HG03575 (cell line): ENCODE data around the gene TMEM138.

Experiments
- ATAC-seq: cut with Tn5 transposase; IDR thresholded peaks from one replicate; pipeline ENCODE4 v1.9.1; 2021; ENCODE audit not compliant: unreplicated experiment, insufficient number of reproducible peaks, low FRiP score; ENCODE audit errors: extremely low read depth

The TMEM138 gene

DNA sequence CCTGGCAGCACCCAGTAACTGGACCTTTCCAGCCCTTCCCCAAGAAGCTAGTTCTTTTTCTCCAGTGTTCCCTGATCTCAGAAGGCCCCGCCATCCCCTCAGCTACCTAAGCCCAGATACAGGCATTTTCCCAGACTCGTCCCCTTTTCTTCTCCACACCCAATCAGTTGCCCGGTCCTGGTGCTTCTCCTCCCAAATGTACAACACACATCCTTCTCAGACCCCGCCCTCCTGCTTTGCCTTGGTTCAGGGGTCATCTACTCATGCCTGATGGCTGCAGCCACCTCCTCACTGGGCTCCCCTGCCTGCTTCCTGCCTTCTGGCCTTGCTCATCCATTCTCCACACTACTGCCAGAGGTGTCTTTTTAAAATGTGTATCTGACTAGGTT, 22.7 kb upstream of the TMEM138 start:
- ATAC-seq, result no peak

DNA sequence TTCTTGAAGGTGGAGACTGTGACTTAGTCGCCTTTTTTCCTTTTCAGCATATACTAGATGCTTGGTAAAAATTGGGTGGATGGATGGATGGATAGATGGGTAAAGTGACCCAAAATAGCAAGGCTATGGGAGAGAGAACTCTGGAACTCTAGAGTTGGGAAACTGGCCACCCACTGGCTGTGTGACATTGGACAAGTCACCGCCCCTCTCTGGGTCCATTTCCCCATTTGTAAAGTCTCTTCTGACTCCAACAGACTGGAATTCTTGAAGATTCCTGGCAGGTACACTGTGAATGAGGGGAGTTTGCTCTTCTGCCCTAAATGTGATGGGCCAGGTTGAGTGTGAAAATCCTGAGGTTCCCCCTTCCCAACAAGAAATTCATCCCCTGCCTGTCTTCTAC, 21.2 kb upstream of the TMEM138 start:
- ATAC-seq, result no peak

DNA sequence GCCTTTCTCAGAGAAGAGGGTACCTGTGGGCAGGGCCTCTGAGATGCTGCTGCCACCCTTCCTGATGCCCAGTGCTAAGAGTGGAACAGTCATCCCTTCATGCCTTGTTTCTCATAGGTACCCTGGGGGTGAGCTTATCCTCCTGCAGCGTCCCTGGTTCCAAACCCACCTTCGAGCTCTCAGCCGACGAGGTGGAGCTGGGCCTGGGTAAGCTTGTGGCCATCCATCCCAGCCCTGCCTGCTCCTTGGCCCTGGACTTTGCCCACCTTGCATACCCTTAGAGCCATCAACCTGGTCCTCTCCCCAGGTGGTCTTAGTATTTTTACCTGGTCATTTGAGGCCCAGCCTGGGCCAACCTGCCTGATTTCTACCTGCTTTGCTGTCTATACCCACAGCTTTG, 20.5 kb upstream of the TMEM138 start:
- ATAC-seq, result no peak

DNA sequence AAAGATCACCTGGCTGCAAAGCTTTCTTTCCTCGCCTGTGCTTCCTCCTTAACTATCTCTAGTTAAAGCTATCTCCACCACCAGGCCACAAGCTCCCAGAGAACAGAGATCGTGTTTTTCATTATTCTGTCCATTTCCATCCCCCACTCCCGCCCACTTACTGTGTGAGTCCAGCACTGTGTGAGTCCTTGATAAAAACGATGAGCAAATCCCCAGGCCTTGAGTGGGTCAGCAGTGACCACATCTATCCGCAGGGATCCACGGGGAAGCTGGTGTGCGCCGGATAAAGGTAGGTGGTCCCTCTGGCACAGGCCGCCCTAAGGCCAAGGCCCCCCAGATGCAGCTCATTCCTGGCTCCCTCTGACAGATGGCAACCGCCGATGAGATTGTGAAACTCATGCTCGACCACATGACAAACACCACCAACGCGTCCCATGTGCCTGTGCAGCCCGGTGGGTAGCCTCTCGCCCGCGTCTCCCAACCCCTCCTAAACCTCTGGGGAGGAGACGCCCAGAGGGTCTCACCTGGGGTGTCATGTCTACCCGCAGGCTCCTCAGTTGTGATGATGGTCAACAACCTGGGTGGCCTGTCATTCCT, 19.9 kb upstream of the TMEM138 start:
- ATAC-seq, result no peak

DNA sequence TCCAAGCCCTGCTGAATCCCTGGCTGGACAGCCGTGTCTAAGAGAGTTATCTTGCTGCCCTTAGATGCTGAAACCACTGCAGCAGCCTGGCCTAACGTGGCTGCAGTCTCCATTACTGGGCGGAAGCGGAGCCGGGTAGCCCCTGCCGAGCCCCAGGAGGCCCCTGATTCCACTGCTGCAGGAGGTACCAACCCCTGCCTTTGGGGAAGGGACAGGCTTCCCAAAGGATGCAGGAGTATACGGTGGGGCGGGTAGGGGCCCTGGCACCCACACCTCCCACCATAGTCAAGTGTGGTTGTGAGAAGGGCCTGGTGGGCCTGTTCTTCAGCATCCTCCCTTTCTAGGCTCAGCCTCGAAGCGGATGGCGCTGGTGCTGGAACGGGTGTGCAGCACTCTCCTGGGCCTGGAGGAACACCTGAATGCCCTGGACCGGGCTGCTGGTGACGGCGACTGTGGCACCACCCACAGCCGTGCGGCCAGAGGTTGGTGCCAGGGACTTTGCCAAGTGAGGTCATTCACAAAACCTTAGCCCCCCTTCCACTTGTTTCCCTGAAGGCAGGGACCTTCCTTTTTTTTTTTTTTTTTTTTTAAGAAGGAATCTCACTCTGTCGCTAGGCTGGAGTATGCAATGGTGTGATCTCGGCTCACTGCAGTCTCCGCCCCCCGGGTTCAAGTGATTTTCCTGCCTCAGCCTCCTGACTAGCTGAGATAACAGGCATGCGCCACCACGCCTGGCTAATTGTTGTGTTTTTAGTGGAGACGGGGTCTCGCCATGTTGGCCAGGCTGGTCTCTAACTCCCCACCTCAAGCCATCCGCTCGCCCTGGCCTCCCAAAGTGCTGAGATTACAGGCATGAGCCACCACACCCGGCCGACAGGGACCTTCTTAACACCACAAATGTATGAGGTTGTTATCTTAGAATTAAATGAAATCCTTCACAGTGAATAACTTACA, 18.1 kb upstream of the TMEM138 start:
- ATAC-seq, result no peak

DNA sequence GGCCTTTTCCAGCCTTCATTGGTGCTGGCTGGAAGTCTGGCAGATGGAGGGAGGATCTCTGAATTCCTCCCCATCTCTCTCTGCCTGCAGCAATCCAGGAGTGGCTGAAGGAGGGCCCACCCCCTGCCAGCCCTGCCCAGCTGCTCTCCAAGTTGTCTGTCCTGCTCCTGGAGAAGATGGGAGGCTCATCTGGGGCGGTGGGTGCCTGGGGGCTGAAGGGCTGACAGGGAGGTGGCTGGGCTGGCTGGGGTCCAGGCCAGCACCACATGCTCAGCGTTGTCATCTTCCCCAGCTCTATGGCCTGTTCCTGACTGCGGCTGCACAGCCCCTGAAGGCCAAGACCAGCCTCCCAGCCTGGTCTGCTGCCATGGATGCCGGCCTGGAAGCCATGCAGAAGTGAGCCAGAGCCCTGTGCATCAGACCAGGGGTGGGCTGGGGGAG, 17.0 kb upstream of the TMEM138 start:
- no peak for ATAC-seq

DNA sequence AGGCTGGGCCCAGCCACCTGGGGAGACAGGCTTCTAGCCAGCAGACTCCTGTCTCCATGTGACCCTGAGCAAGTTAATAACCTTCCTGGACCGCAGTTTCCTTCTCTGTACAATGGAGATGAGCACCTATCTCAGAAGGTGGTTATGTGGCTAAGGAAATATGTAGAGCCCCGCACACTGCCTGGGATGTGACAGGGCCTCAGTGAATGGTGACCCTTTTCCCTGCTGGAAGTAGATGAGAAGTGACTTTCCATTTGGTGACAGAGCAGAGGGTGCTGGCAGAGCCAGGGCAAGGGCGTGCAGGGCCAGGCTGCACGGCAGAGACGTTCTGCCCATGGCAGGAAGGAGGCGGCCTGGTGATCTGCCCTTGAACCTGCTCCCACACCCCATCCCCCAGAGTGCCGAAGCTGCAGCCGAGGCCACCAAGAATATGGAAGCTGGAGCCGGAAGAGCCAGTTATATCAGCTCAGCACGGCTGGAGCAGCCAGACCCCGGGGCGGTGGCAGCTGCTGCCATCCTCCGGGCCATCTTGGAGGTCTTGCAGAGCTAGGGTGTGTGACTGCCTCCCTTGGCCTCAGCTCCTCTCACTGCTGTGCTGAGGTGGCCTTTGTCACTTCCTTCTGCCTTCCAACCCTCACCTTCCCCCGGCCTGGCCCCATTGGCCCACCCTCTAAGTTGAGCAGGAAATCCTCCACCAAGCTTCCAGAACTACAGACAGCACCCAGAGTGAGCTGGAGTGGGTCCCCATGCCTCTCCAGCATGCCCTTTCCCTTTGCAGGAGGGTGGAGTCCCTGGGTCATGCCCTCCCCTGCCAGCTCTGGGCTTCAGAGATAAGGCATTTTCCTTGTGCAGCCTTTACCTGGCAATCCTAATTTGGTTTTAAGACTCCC, 16.0 kb upstream of the TMEM138 start:
- no peak for ATAC-seq

DNA sequence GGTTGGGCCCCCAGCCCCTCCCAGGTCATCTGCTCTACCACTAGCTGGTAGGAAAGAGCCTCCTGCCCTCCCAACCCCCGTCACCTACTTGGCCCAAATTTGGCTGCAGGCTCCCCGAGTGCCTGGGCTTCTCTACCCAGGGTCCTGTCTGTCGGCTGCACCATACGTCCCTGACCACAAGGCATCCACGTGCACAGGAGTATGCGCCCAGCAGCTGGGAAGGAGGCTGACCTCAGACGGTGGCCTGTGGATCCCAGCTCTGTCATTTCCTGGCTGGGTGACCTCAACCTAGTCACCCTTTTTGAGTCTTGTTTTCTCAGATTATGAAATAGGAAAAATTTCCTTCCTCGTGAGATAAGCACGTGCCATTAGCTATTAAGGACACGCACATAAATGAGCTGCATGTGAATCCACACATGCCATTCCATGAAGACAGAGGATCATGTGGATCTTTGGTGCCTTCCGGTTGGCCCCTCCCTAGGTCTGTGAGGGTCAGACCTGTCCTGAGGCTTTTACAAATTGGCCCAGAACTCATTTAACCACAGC, 14.2 kb upstream of the TMEM138 start:
- ATAC-seq, result no peak

DNA sequence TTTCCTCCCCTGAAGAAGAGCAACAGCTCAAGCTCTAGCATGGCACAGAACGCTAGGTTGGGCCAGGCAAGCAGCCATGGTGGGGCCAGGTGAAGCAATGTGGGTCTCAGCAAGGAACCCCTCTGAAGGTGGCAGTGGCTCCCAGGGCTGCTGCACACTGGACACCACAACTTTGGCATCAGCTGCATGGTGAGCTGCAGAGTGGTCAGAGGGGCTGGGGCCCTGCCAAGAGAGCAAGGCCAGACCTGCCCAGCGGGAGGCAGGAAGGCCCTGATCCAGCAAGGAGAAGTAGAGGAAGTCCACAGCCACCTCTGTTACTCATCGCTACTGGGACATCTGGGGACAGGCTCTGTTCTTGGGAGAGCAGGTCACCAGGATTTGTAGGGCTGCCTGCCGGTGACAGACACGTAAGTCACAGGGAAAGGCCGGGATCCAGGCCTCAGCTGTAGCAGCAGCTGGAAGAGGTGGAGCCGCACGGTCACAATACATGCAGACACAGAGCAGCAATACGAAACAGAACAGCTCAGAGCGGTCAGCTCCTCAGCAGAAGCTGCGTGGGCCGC, 12.9 kb upstream of the TMEM138 start:
- no peak for ATAC-seq

DNA sequence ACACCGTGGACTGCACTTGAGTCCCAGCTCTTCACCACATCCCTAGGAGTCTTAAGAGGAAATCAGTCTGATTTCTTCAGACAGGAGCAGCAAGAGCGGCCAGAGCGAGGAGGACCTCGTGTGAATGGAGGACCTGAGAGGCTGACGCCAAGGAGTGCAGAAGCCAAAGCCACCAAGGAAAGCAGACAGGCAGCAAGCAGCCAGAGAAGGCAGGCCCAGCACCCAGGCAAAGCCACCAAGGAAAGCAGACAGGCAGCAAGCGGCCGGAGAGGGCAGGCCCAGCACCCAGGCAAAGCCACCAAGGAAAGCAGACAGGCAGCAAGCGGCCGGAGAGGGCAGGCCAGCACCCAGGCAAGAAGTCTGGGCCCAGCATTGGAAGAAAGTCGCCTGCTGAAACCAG, 12.3 kb upstream of the TMEM138 start:
- ATAC-seq, result no peak

DNA sequence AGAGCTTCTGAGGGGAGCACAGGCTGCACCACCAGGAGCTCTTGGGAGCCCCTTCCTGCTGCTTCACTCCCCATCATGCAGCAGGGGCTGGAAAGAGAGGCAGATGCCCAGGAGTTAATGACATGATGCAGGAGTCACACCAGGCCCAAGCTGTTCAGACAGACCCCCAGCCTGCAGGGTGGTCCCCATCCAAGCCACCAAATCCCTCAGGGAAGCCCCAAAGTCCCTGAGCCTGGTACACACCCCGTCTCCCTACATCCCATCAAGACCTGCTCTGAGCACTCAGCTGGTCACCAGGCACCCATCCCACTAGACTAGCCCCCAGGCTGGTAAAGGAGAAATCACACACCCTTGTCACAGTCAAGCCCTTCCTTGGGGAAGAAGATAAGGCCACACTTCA, 11.8 kb upstream of the TMEM138 start:
- ATAC-seq, result no peak

DNA sequence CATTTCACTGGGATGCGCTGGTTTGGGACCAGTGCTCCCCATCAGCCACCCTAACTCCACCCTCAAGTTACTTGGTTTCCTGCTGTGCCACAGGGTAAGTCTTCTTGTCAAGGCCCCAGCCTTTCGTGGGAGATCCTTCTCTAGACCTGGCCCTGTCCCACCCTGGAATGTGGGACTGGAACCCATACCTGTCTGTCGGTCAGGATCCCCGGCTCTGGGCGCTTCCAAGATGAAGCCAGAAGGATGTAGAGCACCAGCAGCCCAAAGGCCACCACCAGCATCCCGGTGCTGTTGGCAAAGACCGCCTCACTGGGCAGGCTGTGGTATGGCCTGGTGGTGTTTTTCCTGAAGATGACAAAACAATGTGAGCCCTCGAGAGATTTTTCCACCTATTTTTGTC, 11.4 kb upstream of the TMEM138 start:
- ATAC-seq, result no peak

DNA sequence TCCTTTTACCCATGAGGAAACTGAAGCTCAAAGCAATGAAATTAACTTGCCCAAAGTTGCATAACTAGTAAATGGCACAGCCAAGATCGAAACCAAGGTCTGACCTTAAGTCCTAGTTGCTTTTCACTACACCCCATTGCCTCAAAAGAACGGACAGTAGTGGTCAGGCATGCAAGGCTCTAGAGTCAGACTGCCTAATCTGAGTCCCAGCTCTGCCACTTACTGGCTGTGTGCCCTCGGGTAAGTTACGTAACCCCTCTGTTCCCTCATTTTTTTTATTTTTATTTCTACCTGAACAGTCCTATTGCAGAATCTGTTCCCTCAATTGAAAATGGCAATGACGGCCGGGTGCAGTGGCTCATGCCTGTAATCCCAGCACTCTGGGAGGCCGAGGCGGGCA, 10.1 kb upstream of the TMEM138 start:
- no peak for ATAC-seq

DNA sequence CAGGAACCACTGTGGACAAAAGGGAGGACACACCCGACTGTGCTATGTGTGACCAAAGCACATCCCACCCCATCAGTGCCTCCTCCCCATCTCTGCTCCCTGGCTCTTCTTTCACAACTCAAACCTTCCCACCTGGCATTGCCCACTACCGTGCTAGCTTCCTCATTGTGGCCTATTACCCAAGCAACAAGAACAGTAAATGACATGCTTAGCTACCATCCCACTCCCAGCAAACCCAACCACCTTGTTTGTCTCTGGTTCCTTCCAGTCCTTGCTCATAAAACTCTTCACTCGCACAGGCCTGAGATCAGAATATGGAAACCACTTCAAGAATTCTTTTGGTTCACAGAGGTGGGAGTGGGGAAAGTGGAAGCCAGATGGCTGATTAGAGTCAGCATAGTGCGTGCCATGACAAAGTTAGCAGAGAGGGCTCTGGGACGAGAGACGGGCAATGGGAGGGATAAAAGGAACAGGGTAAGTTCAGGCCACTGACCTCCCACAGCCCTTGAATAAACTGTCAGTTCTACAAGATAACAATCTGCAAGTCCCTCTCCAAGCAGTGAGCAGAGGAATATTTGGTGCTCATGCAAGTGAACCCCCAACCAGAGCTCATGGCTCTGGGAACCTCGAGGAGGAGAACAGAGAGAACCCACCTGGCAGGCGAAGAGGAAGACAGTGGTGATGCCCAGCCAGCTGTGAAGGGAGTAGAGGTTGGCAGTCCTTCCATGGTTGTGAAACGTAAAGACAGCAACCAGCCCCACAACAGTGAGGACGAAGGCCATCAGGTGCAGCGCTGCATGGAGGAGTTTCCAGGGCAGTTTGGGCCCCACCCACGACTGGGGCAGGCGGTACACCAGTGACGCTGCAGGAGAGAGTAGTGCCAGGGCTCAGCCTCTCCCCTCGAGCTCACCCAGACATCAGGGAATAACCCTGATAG, 8.8 kb upstream of the TMEM138 start:
- no peak for ATAC-seq

DNA sequence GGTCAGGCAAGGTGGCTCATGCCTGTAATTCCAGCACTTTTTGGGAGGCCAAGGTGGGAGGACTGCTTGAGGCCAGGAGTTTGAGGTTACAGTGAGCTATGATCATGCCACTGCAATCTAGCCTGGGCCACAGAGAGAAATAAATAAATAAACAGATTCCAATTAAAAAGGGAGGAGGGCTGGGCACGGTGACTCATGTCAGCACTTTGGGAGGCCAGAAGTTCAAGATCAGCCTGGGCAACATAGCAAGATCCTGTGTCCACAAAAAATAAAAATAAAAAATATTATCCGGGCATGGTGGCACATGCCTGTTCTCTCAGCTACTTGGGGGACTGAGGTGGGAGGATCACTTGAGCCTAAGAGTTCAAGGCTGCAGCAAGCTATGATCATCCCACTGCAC, 8.0 kb upstream of the TMEM138 start:
- ATAC-seq, result no peak

DNA sequence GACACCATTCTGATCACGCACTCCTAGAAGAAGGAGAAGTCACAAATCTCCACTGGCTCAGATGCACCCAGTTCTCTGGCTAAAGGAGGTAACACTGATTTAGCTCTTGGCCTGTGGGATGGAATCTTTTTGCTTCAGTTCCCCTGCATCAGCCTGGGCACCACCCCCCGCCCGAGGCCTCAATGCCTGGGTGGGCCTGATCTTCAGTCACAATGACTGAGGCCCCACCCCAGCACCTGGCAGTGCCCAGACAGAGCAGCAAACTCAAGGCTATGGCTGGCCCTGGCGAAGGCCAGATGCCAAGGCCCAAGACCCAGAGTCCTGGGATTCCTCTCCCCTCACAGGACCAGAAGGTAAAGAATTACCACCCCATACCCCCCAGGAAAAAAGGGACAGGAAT, 5.5 kb upstream of the TMEM138 start:
- no peak for ATAC-seq

DNA sequence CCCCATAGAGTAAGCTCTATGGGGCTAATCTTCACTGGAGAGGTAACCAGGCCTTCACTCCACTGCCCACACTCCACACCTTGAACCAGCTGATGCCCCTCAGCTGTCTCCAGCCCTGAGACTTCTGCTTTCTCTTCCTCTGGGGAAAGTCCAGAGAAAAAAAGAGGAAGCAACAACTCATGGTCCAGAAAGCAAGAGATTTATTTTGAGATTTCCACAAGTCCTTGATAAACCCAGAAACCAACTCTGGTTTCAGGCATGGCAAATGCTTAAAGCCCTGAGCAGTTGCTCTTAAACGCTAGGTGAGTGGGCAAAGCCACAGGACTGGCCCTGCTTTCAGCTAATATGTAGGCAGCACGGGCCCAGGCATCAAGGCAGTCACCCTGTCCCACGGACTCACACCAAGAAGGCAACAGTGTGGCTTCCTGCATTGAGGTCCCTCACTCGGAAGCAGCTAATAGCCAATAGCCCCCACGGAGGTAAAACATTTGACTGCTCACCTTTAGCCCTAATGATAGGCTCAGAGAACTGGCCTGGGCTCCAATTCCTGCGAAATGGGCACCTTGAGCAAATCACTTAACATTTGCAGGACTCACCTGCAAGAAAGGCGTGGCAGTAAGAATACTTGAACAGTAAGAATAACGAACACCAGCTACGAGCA, 4.8 kb upstream of the TMEM138 start:
- ATAC-seq, result no peak

DNA sequence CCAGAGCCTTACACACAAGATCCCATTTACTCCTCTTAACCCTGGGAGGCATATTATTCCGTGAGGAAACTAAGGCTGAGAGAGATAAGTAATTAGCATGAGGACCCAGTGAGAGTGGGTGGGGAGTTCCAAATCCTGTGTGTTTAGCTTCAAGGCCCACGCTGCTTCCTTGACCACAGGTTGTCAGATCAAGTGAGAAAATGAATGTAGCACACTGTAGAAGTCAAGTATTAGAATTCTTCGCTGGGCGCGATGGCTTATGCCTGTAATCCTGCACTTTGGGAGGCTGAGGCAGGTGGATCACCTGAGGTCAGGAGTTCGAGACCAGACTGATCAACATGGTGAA, 4.3 kb upstream of the TMEM138 start:
- ATAC-seq, result no peak
